GM18511 (cell line): ENCODE data around the gene RABIF.
"Not testable (repeated sequence)": the region's sequence is repeated elsewhere in the genome, so short reads cannot be mapped to it uniquely, and the experiment has no call there.

Source experiments
- ATAC-seq: cut with Tn5 transposase; IDR thresholded peaks from one replicate; pipeline ENCODE4 v1.9.1; 2021; ENCODE audit warnings: mild to moderate bottlenecking, moderate library complexity; ENCODE audit not compliant: unreplicated experiment

The RABIF gene

DNA sequence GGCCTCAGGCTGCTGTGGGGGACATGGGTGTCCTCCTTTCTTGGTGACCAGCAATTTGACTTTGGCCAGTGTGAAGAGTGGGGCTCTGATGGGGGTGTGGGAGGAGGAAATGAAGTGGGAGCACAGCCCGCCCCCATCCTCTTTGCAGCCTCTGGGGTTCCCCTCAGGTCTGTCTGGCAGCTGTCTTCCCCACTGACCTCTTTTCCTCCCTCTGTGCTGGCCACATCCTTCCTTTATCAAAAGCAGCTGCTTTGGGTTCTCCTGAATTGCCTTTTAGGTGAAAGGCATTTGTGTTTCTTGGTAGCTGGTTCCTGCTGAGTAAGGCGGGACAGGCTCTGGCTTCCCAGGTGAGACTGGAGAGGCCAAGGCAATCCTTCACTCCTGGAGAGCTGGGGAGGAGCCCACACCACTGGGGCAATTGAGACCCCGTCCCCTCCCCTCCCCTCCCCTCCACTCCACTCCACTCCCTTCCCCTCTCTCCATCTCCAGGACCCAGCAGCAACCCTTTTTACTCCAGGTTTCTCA lies 53.3 kb downstream of the RABIF start:
- ATAC-seq = no peak

- no peak for ATAC-seq
These were observed 54.0 kb downstream of the RABIF start for GRCh38 chr1:202834771-202835547.

DNA sequence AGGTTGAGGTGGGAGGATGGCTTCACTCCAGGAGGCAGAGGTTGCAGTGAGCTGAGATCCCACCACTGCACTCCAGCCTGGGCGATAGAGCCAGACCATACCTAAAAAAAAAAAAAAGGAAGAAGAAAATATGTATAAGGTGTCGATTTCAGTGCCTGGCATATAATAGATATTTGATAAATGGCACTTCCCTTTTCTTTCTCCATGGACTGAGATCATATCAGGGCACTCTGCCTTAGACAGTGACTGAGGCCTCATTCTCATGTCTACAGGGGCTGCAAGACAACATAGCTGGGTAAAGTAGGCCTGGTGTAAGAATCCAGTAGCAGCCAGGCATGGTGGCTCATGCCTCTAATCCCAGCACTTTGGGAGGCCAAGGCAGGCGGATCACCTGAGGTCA lies 57.0 kb downstream of the RABIF start:
- no peak for ATAC-seq

GRCh38 chr1:202829223-202829622 lies 59.7 kb downstream of the RABIF start:
- not testable (repeated sequence) for ATAC-seq
